ENCODE data around the gene KRTAP5-3.
"Not testable (repeated sequence)": the region's sequence is repeated elsewhere in the genome, so short reads cannot be mapped to it uniquely, and the experiment has no call there.

The KRTAP5-3 gene

GRCh38 chr11:1648653-1649420 is 40.6 kb upstream of the KRTAP5-3 start:
- Histone ChIP-seq H2BK120ac (ENCODE audit: insufficient read depth, low read length, poor library complexity) (no peak overlapping the region), H4K12ac (ENCODE audit: low read depth, low read length) (no peak overlapping the region), H3K18ac (ENCODE audit: low read length) (no peak overlapping the region), H3K4me1 (ENCODE audit: control insufficient read depth in 1 of 2, insufficient read depth in 2 of 2, low read length in 2 of 2) (no peaks in the 10 kb centered on the region), H3K27ac (ENCODE audit: low read depth, low read length) (no peak overlapping the region), H3K14ac (ENCODE audit: low read length) (no peak overlapping the region), H3K27me3 (ENCODE audit: insufficient read depth, low read length) (no peaks in the 10 kb centered on the region), H3K36me3 (ENCODE audit: control insufficient read depth in 1 of 2, insufficient read depth in 2 of 2, low read length in 2 of 2) (no peaks in the 10 kb centered on the region), H2AK5ac (ENCODE audit: low read length) (no peak overlapping the region), H4K8ac (ENCODE audit: low read depth, low read length) (no peak overlapping the region), H3K9ac (ENCODE audit: low read length) (no peak overlapping the region), H3K79me2 (ENCODE audit: control insufficient read depth, insufficient read depth, low read length, poor library complexity) (no peaks in the 10 kb centered on the region), H4K91ac (ENCODE audit: low read depth, low read length) (no peak overlapping the region), H2AFZ (ENCODE audit: insufficient read depth, low read length, poor library complexity) (no peak overlapping the region), H3K79me1 (ENCODE audit: low read length) (no peaks in the 10 kb centered on the region), H3K4ac (ENCODE audit: low read depth, low read length) (no peak overlapping the region), H3K4me3 (ENCODE audit: low read depth, low read length) (no peak overlapping the region), H2BK5ac (ENCODE audit: low read depth, low read length, poor library complexity) (no peak overlapping the region), H3K4me2 (ENCODE audit: low read length) (no peak overlapping the region), H3K9me3 (ENCODE audit: insufficient read depth, low read depth, low read length) (peaks cover 1% of the 10 kb centered on the region), H2BK12ac (ENCODE audit: low read length) (no peak overlapping the region), H3K23ac (ENCODE audit: low read length) (no peak overlapping the region)
- no CpG with 5 or more reads among the region's 28 CpGs for WGBS (ENCODE audit: extremely low coverage, insufficient coverage, insufficient read length)
- no peak for DNase-seq

DNA sequence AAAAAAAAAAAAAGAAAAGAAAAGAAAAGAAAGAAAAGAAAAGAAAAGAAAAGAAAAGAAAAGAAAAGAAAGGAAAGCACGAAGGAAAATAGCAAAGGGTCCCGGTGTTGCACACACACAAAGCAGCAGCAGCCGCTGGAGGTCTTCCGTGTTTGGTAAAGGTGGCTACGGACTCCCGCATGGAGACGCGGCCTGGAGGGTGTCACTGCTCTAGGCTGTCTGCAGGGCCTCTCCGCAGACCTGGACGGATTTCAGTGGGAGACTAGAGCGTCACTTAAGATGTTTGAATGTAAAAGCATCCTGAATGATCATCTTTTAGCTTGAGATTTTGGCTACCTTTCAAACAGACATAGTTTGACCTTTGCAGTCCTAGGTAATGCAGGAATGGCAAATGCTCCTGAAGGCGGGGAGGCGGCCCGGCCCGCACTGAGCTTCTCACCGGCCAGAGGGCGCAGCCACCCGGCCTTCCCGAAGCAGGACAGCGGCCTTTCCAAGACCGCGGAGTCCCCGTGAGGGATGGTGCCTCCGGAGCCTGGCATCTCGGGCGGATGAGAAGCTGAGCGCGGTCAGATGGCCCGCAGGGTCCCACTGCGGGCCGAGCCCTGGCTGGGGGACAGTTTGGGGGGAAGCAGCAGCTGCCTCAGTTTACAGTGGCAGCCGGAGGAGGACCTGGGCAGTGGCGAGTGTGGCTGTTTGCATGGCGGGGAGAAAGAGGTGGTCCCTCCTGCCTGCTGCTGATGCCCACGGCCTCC is 39.8 kb upstream of the KRTAP5-3 start:
- Histone ChIP-seq H4K12ac (ENCODE audit: low read depth, low read length) (no peak overlapping the region), H3K79me1 (ENCODE audit: low read length) (no peaks in the 10 kb centered on the region), H2AFZ (ENCODE audit: insufficient read depth, low read length, poor library complexity) (no peak overlapping the region), H3K27ac (ENCODE audit: low read depth, low read length) (no peak overlapping the region), H2BK120ac (ENCODE audit: insufficient read depth, low read length, poor library complexity) (no peak overlapping the region), H3K4me1 (ENCODE audit: control insufficient read depth in 1 of 2, insufficient read depth in 2 of 2, low read length in 2 of 2) (no peaks in the 10 kb centered on the region), H3K27me3 (ENCODE audit: insufficient read depth, low read length) (no peaks in the 10 kb centered on the region), H3K4me2 (ENCODE audit: low read length) (no peak overlapping the region), H4K8ac (ENCODE audit: low read depth, low read length) (no peak overlapping the region), H3K9ac (ENCODE audit: low read length) (no peak overlapping the region), H2BK12ac (ENCODE audit: low read length) (no peak overlapping the region), H3K18ac (ENCODE audit: low read length) (no peak overlapping the region), H3K23ac (ENCODE audit: low read length) (no peak overlapping the region), H3K79me2 (ENCODE audit: control insufficient read depth, insufficient read depth, low read length, poor library complexity) (no peaks in the 10 kb centered on the region), H3K14ac (ENCODE audit: low read length) (no peak overlapping the region), H3K9me3 (ENCODE audit: insufficient read depth, low read depth, low read length) (peaks cover 1% of the 10 kb centered on the region), H2AK5ac (ENCODE audit: low read length) (no peak overlapping the region), H4K91ac (ENCODE audit: low read depth, low read length) (no peak overlapping the region), H2BK5ac (ENCODE audit: low read depth, low read length, poor library complexity) (no peak overlapping the region), H3K4ac (ENCODE audit: low read depth, low read length) (no peak overlapping the region), H3K36me3 (ENCODE audit: control insufficient read depth in 1 of 2, insufficient read depth in 2 of 2, low read length in 2 of 2) (no peaks in the 10 kb centered on the region), H3K4me3 (ENCODE audit: low read depth, low read length) (no peak overlapping the region)
- WGBS (ENCODE audit: extremely low coverage, insufficient coverage, insufficient read length): no CpG with 5 or more reads among the region's 35 CpGs
- no peak for DNase-seq

GRCh38 chr11:1646540-1646939 is 38.3 kb upstream of the KRTAP5-3 start:
- not testable (repeated sequence) for H3K9me3 ChIP-seq (ENCODE audit: insufficient read depth, low read depth, low read length); DNase-seq; H3K79me2 ChIP-seq (ENCODE audit: control insufficient read depth, insufficient read depth, low read length, poor library complexity); H3K27ac ChIP-seq (ENCODE audit: low read depth, low read length); H3K4me1 ChIP-seq (ENCODE audit: control insufficient read depth in 1 of 2, insufficient read depth in 2 of 2, low read length in 2 of 2); H3K14ac ChIP-seq (ENCODE audit: low read length); H3K4me3 ChIP-seq (ENCODE audit: low read depth, low read length); H2BK12ac ChIP-seq (ENCODE audit: low read length); H3K9ac ChIP-seq (ENCODE audit: low read length); H3K23ac ChIP-seq (ENCODE audit: low read length); H3K79me1 ChIP-seq (ENCODE audit: low read length); H2BK5ac ChIP-seq (ENCODE audit: low read depth, low read length, poor library complexity); H4K12ac ChIP-seq (ENCODE audit: low read depth, low read length); H3K4ac ChIP-seq (ENCODE audit: low read depth, low read length); H3K27me3 ChIP-seq (ENCODE audit: insufficient read depth, low read length); H2BK120ac ChIP-seq (ENCODE audit: insufficient read depth, low read length, poor library complexity); H2AFZ ChIP-seq (ENCODE audit: insufficient read depth, low read length, poor library complexity); H3K36me3 ChIP-seq (ENCODE audit: control insufficient read depth in 1 of 2, insufficient read depth in 2 of 2, low read length in 2 of 2); H3K4me2 ChIP-seq (ENCODE audit: low read length); H4K8ac ChIP-seq (ENCODE audit: low read depth, low read length); H3K18ac ChIP-seq (ENCODE audit: low read length); H4K91ac ChIP-seq (ENCODE audit: low read depth, low read length); H2AK5ac ChIP-seq (ENCODE audit: low read length)
- WGBS (ENCODE audit: extremely low coverage, insufficient coverage, insufficient read length): no CpG with 5 or more reads among the region's 10 CpGs

DNA sequence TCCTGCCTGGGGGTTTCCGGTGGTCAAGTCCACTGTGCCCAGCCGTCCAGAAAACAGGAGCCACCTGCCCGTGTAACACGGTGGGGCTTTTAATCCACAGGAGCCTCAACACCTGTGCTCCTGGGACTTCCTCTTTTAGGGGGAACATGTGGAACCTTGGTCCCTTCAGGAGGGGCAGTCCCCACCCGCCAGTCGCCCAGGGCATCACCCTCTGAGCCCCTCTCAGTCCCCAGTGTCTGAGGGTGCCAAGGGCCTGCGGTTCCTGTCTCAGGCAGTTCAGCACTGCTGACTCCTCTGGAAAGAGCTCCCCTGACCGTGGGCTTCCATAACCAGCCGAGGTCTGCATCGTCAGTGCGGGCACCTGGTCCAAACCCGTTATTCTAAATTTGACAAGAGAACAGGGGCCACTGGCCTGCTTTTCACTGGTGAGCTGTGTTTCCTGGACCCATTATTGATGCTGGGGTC is 37.1 kb upstream of the KRTAP5-3 start:
- H2BK12ac ChIP-seq (ENCODE audit: low read length): no peak overlapping the region
- H3K14ac ChIP-seq (ENCODE audit: low read length): no peak overlapping the region
- no peaks in the 10 kb centered on the region for H3K4me1 ChIP-seq (ENCODE audit: control insufficient read depth in 1 of 2, insufficient read depth in 2 of 2, low read length in 2 of 2)
- DNase-seq: no peak
- no peak overlapping the region for H2AK5ac ChIP-seq (ENCODE audit: low read length)
- no peak overlapping the region for H3K27ac ChIP-seq (ENCODE audit: low read depth, low read length)
- peaks cover 1% of the 10 kb centered on the region for H3K9me3 ChIP-seq (ENCODE audit: insufficient read depth, low read depth, low read length)
- no peak overlapping the region for H4K91ac ChIP-seq (ENCODE audit: low read depth, low read length)
- no peak overlapping the region for H3K9ac ChIP-seq (ENCODE audit: low read length)
- H2BK120ac ChIP-seq (ENCODE audit: insufficient read depth, low read length, poor library complexity): no peak overlapping the region
- no peak overlapping the region for H2BK5ac ChIP-seq (ENCODE audit: low read depth, low read length, poor library complexity)
- no peak overlapping the region for H3K4ac ChIP-seq (ENCODE audit: low read depth, low read length)
- H4K8ac ChIP-seq (ENCODE audit: low read depth, low read length): no peak overlapping the region
- H2AFZ ChIP-seq (ENCODE audit: insufficient read depth, low read length, poor library complexity): no peak overlapping the region
- H3K27me3 ChIP-seq (ENCODE audit: insufficient read depth, low read length): no peaks in the 10 kb centered on the region
- H3K79me1 ChIP-seq (ENCODE audit: low read length): no peaks in the 10 kb centered on the region
- no peaks in the 10 kb centered on the region for H3K79me2 ChIP-seq (ENCODE audit: control insufficient read depth, insufficient read depth, low read length, poor library complexity)
- H3K23ac ChIP-seq (ENCODE audit: low read length): no peak overlapping the region
- no peak overlapping the region for H4K12ac ChIP-seq (ENCODE audit: low read depth, low read length)
- no CpG with 5 or more reads among the region's 12 CpGs for whole genome bisulfite sequencing (ENCODE audit: extremely low coverage, insufficient coverage, insufficient read length)
- H3K4me3 ChIP-seq (ENCODE audit: low read depth, low read length): no peak overlapping the region
- no peak overlapping the region for H3K18ac ChIP-seq (ENCODE audit: low read length)
- no peaks in the 10 kb centered on the region for H3K36me3 ChIP-seq (ENCODE audit: control insufficient read depth in 1 of 2, insufficient read depth in 2 of 2, low read length in 2 of 2)
- no peak overlapping the region for H3K4me2 ChIP-seq (ENCODE audit: low read length)

Data from trophoblast cell (in vitro differentiated cells and primary cell).